Neural cell (in vitro differentiated cells): Measurements from ENCODE around the gene SLC22A23.

Experiments used
- REST ChIP-seq: IDR thresholded peaks from 2 replicates; pipeline ENCODE4 v1.6.1; 2012; ENCODE audit warnings: borderline replicate concordance
- TAF1 ChIP-seq: IDR thresholded peaks from 2 replicates; pipeline ENCODE4 v1.6.1; 2012; ENCODE audit warnings: low read depth

GRCh38 chr6:3368685-3369084, 88.2 kb downstream of the SLC22A23 start:
- TF ChIP-seq REST (no peak), TAF1 (no peak)
